GM21528 (cell line): Measurements from ENCODE around the gene ACKR3.
A peak's percentile ranks its signal among the peaks of the same experiment; 100 is the strongest.

ENCODE experiments used
- ATAC-seq: cut with Tn5 transposase; IDR thresholded peaks from one replicate; pipeline ENCODE4 v1.9.1; 2021; ENCODE audit warnings: mild to moderate bottlenecking, moderate library complexity; ENCODE audit not compliant: unreplicated experiment, low FRiP score

Gene ACKR3

DNA sequence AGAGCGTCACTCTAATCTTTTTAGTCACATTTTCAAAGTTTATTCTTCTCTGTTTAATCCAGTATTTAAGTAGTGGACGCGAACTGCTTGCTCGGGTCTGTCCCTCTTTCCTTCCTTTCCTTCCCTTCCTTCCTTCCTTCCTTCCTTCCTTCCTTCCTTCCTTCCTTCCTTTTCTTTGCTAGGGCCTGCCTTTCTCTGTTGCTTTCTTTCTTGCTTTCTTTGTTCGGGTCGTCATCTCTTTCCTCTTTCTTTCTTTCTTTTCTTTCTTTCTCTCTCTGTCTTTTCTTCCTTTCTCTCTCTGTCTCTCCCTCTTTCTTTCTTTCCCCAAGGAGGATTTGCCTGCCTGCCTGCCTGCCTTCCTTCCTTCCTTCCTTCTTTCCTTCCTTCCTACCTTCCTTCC is 3.0 kb upstream of the ACKR3 start:
- no peak for ATAC-seq

DNA sequence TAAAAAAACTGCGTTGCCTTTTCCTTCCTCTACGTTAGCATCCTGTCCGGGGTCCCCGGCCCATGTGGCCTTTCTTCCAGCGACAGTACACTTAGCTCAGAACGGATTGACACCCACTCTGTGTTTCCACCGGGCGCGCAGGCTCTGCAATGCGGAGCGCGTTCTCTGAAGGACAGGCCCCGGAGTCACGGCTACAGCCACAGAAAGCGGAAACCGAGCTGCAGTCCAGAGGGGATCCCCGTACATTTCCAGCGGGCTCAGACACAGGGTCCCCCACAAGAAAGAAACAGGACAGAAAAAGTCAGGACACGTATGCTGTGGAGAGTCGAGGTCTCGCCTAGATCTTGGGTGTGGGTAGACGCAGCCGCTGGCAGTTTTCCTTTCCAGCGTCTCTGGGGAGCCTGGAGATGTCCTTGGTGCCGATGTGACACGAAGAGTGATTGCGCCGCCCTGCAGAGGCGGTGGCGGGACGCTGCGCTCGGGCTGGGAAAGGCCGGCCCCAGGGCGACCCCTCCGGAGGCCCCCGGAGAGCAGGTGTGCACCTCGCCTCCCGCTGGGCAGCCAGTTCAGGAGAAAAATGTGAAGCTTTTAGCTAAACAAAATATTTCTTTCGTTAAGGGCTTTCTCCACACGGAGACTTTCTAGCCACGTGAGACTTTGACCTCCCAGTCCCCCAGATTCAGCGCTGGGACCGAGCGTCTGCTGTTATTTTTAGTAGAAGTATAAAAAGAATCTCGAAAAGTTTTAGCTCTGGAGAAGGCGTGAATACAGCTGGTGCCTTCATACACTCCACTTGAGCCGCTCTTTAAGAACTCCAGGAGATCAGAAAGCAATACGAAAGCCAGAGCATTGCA is 1.3 kb upstream of the ACKR3 start:
- peak; percentile 47 for ATAC-seq

DNA sequence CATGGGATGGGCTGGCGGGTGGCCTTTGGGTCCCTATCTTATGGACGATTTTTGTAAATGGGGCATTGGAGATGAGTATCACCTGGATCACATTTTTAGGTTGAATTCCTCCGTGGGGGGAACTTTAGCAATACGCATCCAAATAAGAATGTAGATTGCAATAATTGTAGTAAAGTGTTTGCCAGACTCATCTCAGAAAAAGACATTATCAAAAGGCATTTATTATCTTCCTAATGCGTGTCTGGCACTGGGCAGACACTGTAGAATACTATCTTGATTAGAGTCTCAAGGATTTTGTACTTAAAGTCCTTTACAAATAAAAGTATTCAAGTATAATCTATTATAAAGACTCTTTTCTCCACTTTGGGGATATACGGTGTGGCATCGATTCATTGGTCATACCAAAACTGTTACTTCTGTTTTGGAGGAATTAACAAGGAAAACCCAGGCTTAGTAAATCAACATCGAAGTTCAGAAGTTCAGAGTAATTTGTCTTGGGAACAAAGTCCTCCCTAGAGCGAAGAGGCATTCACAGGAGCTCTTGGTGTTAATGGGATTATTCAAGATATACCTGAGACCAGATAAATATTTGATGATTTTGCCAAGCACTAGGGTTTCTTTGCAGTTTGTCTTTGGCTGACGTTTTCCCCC is 578 bp upstream of the ACKR3 start:
- peak; percentile 5 for ATAC-seq

DNA sequence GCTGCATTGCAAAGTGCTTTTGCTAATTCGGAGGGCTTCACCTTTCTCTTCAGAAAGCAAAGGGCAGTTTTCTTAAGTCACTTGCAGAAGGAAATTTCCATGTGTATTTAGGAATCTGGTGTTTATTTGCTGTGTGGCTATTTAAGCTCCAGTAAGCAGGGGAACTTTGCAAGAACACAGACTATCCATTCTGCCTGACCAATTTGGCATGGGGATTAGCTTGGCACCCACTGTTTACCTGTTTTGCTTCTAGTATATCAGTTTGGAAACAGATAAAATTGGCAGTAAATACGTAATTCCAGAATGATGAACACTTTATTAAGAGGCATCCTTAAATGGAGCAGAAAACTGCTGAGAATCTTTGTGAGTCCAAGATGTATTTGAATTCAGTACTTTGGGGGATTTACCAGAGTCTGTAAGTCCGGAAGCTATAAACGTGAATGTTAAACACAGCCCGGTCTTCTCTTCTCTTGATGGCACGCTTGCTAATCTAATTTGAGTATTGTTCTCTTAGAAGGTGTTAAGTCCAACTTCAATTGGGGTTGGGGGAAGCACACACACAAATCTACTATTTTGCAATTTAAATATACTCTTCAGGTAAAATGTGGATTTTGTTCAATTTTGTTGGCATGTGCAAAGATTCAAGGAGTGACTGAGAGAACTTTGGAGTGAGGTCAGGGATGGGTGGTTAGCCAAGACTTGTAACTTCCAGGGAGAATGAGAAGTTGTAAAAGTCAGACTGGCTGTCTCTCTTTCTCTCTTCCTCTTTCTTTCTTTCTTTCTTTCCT is 650 bp downstream of the ACKR3 start:
- ATAC-seq: no peak

DNA sequence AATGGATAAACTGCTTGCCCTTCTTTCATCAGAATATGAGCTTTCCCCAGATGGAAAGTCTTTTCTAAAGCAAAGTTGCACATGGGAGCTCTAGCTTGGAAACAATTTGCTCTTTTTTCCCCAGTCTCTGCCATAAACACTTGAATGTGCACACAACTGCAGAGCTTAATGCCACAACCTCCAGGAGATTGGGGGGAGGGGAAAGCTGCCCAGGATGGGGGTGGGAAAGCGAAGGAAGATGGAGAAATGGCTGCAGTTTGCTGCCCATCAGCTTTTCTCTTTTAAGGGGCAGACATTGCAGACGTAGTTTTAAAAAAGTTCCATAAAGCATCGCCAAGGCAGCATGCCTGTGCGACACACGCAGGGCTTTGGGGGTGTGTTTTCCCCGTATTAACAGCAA is 1.5 kb downstream of the ACKR3 start:
- no peak for ATAC-seq

DNA sequence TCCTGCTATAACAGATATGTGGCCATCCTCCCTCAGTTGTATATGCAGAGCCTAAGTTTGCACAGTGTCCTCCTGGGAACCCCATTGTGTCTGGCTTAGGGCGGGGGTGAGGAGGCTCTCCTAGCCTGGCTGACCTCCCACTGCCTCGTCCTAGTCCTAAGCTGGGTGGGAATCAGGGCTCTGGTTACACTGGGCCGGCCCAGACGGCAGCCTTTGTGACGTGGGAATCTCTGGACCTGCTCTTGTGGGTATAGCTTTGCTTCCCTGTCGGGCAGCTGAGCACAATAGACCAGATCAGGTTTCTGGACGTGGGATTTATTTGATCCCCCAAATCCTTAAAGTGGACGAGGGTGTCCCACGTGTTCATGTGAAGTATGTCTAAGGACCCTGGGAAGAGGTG is 2.9 kb downstream of the ACKR3 start:
- ATAC-seq: no peak

DNA sequence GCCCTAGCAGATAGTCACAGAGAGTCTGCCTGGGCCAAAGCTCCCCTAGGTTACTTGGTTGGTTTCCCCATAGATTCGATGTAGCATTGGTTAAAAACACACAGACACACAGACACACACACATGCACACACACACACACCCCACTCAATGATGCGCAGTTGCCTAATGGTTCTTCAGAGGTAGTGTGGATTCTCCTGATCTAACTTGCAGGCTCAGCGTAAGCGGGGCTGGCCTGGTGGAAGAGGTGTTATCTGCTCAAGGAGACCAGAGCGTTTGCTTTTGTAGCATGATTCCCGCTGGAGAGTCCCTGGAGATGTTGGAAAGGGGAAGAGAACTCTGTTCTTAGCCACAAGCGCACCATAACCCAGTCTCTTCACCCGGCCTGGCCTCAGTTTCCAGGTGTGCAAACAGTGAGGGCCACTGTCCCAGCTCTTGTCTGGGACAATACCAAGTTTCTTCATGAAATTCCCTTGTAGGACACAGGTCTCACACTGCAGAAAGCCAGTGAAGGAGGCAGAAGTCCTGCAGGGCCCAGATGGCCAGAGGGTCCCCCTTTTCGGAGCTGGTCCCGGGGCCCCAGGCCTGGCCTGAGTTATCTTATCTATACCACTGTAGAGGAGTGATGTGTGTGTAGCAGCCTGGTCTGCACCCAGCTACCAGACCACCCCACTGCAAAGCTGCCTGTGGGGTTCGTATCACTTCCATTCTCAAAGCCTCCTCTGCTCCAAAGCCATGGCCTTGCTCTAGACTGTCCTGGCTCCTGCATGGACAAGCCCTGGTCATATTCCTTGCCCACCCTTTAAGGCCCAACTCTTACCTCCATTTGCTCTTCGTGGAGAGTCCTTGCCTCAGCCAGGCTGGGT is 3.7 kb downstream of the ACKR3 start:
- no peak for ATAC-seq

DNA sequence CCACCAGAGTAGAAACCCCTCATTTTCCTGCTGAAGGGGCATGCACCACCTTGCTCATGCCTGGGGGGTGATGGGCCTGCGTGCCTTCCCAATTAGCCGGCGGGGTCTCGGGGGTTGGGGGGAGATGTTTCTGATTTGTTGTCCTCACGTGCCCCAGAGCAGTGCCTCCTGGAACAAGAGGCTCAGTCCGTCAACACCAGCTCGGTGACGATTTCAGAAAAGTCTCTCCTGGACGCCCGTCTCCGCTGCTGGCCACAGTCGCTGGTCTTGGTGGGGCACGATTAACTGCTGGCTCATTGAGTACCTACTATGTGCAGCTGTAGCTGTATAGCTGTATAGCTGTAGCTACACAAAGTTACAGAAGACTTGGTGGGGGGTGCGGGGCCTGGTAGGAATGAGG is 4.4 kb downstream of the ACKR3 start:
- no peak for ATAC-seq

DNA sequence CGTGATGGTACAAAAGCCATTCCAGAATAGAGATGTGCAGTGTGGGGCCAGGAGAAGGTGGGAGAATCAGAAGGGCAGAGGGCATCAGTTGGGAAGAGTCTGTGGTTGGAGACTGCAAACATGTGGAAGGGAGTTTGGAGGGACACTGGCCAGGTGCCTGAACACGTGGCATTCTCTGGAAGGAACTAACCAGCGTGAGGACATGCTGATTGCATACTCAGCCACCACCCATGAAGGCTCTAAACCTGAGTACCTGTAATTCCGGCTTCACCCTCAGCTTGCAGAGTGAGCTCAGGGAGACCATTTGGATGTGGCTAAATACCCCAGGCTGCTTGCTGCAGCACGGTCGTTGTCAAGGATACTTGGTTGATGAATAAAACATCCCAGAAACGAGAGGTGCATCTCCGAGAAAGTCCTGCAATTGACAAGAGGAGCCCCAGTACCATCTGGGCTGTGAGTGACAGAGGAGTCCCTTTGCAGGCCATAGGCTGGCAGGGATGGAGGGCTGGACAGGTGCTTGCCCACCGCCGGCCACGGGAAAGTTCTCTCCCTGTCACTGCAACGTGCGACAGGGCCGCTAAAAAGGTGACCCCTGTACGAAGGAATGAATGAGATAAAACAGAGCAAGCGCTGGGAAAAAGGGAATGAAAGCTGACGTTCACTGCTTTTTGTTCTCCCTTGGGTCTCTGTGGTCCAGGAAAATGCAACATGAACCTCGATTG is 5.0 kb downstream of the ACKR3 start:
- no peak for ATAC-seq

DNA sequence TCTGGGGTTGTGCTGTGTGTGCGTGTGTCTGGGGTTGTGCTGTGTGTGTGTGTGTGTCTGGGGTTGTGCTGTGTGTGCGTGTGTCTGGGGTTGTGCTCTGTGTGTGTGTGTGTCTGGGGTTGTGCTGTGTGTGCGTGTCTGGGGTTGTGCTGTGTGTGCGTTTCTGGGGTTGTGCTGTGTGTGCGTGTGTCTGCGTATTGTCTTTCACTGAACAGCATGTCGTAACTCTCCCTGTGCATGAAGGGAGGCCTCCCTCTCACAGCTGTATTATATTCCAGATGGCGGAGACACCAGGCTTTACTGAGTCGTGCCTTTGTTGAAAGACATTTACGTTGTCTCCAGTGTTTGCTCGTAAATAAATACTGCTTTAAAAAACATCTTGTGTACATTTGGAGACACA is 5.9 kb downstream of the ACKR3 start:
- ATAC-seq: no peak

DNA sequence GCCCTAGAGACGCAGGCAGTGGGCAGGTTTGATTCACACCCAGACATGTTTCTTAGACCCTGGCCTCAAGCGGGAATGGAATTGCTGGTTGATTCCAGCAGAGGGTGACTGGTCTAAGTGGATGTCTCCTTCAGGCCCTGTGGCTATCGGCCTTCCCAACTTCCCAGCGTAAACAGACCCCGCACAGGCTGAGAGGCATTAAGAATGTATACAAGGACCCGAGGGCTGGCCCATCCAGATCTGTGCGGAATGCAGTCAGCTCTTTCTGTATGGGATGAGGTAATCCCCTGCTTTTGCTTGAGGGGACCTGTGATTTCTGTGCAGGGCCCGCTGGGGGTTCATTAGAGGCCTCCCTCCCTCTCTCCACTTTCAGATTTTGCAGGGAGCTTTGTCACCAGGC is 6.5 kb downstream of the ACKR3 start:
- no peak for ATAC-seq

DNA sequence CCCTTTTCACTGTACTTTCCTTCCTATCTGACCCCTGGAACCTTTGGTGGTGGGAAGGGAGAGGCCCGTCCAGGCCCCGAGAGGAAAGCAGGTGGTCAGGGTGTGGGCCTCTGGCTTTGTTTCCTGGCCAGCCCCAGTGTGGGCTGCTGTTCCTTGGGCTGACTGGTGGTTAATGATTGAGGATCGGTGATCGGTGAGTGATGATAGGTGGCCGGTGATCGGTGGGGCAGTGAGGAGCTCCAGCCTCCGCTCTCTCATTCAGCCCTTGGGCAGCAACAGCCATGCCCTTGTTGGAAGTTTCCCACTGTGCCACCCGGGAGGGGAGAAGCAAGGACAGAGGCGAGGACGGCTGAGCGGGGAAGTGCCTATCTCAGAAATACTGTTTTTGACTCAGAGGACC is 7.3 kb downstream of the ACKR3 start:
- ATAC-seq: no peak

DNA sequence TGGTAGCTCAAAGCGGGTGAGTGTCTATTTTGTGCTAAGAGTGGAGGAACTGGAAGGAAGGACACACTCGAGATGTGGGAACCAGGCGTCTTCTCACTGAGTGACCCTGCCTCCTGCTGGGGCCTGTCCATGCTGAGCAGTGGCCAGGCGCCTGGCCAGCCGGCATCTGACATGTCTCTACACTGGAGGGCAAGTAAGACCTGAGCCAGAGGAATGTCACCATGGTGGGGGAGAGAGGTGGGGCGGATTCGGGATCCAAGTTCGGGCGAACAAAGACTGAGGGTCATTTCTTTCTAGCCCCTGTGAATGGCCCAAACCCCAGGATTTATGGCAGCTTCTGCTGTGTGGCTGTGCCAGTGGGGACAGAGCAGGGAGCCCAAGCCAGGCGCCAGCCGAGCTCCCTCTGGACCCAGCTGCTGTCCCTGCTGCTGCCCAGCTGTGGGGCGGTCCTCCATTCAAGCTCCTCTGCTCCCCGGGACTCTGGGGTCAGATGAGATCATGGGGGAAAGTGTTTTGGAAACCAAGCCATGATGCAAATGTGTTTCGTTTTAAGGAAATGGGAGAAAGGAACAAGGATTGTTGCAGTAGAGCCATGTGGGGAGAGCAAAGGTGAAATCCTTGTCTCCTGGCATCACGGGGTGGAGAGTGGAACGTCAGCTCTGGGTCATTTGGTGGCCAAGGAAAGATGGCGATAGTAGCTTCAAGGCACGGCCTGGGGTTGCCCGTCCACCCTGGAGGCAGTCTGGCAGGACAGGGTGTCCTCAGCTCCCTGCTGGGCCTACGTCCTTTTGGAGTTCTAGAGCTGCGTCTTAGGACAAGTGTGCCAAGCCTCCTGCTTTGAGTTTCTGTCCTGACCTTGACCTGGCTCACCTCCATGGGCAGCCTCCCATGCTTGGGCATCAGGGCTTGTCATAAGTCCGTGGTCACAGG is 8.1 kb downstream of the ACKR3 start:
- no peak for ATAC-seq

DNA sequence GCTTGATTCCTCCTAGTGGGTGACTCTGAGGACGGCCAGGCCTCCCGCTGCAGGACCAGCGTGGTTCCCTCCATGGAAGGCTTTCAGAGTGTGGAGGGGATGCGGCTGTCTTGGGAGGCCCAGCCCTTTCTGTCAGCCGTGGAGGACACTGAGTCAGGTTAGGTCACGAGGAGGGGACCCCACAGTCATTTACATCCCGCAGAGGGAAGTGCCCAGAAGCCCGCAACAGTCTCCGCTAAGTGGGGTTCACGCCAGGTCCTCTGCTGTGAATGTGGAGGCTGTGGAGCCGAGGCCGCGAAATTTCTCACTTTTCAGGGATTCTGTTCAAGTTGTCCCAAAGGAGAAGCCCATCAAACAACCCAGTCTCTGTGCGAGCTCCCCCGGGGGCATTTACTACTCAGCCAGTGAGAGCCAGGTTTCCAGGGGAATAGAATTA is 8.8 kb downstream of the ACKR3 start:
- ATAC-seq: no peak

DNA sequence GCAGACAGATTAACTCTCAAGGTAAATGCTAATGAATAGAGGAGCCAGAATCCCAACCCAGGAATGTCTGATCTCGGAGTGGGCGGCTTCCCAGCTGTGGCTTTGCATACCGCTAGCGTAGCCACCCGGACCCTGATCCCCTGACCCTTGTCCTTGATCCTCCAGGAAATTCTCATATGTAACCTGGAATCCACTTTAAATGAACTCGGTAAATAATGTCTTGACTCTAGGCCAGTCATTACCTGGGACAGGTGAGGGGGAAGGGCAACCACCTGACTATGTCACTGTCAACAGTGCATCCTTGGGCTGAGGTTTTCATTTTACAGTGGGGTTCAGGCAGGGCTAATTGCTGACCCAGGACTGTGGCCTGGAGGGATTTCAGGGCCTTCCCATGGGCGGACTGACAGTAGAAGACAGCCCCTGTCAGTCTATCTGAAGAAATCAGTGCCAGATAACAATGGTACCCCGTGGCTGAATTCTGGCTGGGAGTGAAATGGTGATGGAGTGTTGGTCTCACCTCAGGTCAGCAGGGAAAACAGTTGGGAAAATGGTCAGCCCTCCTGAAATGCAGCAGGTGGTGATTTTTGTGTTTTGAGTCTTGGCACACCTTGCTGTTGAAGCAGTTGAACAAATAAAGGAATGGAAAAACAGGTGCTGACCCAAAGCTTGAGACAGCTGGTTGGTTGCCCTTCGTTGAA is 9.6 kb downstream of the ACKR3 start:
- ATAC-seq: no peak

DNA sequence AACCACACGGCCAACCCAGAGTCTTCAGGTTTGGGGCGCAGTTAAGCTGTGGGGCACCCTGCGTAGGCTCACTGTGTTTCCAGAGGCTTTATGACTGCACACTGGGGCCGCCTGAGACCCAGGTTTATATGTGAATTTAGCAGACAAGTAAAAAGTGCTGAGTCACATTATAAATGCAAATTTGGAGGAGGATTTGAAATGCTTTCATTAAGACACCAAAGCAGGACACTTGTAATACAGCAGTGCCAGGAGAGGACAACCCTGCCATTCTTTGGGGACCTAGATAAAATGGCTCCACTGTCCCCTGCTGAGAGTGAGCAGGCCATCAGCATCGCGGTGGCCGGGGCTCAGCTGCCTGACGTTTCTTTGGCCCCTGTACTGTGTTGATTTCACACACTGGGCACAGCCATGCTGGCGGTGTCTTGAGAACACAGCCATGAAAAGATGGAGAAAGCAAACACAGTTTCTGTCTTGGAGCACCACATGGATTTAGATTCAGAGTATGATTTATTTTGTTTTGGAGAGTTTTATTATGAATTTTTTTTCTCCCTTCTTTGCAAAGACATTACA is 10.2 kb downstream of the ACKR3 start:
- no peak for ATAC-seq

DNA sequence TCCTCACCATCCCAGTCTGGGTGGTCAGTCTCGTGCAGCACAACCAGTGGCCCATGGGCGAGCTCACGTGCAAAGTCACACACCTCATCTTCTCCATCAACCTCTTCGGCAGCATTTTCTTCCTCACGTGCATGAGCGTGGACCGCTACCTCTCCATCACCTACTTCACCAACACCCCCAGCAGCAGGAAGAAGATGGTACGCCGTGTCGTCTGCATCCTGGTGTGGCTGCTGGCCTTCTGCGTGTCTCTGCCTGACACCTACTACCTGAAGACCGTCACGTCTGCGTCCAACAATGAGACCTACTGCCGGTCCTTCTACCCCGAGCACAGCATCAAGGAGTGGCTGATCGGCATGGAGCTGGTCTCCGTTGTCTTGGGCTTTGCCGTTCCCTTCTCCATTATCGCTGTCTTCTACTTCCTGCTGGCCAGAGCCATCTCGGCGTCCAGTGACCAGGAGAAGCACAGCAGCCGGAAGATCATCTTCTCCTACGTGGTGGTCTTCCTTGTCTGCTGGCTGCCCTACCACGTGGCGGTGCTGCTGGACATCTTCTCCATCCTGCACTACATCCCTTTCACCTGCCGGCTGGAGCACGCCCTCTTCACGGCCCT is 11.2 kb downstream of the ACKR3 start:
- no peak for ATAC-seq
